Pancreas (tissue), 10 donors: Measurements from ENCODE around the gene TMCC2. TPM values are rescaled to one million over a fixed set of nuclear protein-coding genes. Genes with fewer than 3 reads are reported as not detected.

ENCODE experiments used
- ATAC-seq, 4 donors: fragments of 200-7000 bp; cut with Tn5 transposase; one replicate each; pipeline versions ENCODE4 v1.8.0 to v1.9.1; 2020; ENCODE audit warnings: mild to moderate bottlenecking in 4 of 4, moderate library complexity in 4 of 4
- DNase-seq, 6 donors: peaks; one replicate each; pipeline ENCODE4 v3.0.0-alpha.2; 2020
- FAIRE-seq: peaks from 2 replicates; lab custom pipeline; 2012; peaks lifted over from hg19 to GRCh38; lab: Jason Lieb, UNC
- H3K27ac ChIP-seq, 4 donors: fragments of 200-600 bp; sonication (generic); 1 replicate in 3 of 4; 2 replicates in 1 of 4; pipeline versions ENCODE4 v1.5.0 to v1.8.0; 2020
- H3K27me3 ChIP-seq, 4 donors: fragments of 200-600 bp; one replicate each; pipeline ENCODE4 v1.8.0; 2021
- H3K36me3 ChIP-seq, 3 donors: fragments of 200-600 bp; sonication (generic) in 1 of 3; one replicate each; pipeline versions ENCODE4 v1.5.0 to v1.8.0; 2020 to 2021
- H3K4me1 ChIP-seq, 3 donors: fragments of 200-600 bp; one replicate each; pipeline ENCODE4 v1.8.0; 2021
- H3K4me3 ChIP-seq, 4 donors: fragments of 200-600 bp; sonication (generic) in 2 of 4; one replicate each; pipeline versions ENCODE4 v1.5.0 to v1.8.0; 2020 to 2021
- H3K9me3 ChIP-seq, 4 donors: fragments of 200-600 bp; one replicate each; pipeline ENCODE4 v1.8.0; 2021
- CTCF ChIP-seq, 4 donors: fragments of 200-600 bp; sonication (generic) in 3 of 4; IDR thresholded peaks; one replicate each; pipeline versions ENCODE4 v1.5.0 to v1.8.0; 2021; ENCODE audit warnings: antibody characterized with exemption in 4 of 4
- WGBS, 2 donors: extraction: QIAGEN DNeasy Blood & Tissue Kit; methylation state at CpG; one replicate each; pipeline ENCODE4 v1.1.7; 2013; 5-methylcytosine and 5-hydroxymethylcytosine counted together
- intact Hi-C, 3 donors: fragments of 100-400 bp; cut with DNase I; formaldehyde crosslinking; loops; one replicate each; pipeline versions ENCODE4 v1.11.1 to v1.14.2; 2022
- polyA plus RNA-seq, 2 donors: library from polyadenylated mRNA; stranded (reverse); fragments of 200-250 nt; gene quantifications; one replicate each; pipeline ENCODE4 v1.2.3, GENCODE V29; 2013
- total RNA-seq, 6 donors: library from RNA; stranded (reverse); fragmentation: NEBNext Ultra II Directional in 4 of 6; extraction: Animal tissue kit (Norgen Biotek cat#: 25700) in 4 of 6; gene quantifications; one replicate each; pipeline versions ENCODE4 v1.2.1 to v1.2.4, GENCODE V29; 2021 to 2023
- donor health status: healthy with polysubstance abuse.
- donor health status: DM: no; HTN: no; CAD: no; lungs with moderate emphysema.
- donor health status: DM: no; HTN: no; CAD: no.
- donor health status: control.
- donor health status: control.
- donor health status: Bipolar disorder and iron deficiency.
- donor health status: DM: yes; HTN: yes; CAD: no.
- donor health status: DM: no; HTN: no; CAD: no.
- donor health status: DM: no; HTN: no; CAD: no.
- donor health status: DM: yes; HTN: yes; CAD: no.

The TMCC2 gene
- total and polyA plus RNA-seq, 8 donors = 0.55 to 4.3 (median 1.2) TPM

- WGBS, 2 donors = 55 to 61% methylated on average over 5 of the region's 5 CpGs
- DNase-seq = no peak
- peak in 1 of 4 donors; percentile 24 for ATAC-seq
- TF ChIP-seq CTCF (IDR thresholded peaks at IDR 0.05) = no peak
- Histone ChIP-seq H3K4me3 (no peak overlapping the region), H3K36me3 (no peaks in the 10 kb centered on the region), H3K9me3 (no peaks in the 10 kb centered on the region), H3K27ac (no peak overlapping the region), H3K27me3 (no peaks in the 10 kb centered on the region), H3K4me1 (no peaks in the 10 kb centered on the region)
- intact Hi-C loops = loop anchor here in 1 of 3 donors (5.0 kb wide), 1 partner anchor 270 kb away; no protein-coding TSS in a partner anchor
- no peak for FAIRE-seq
Observed at GRCh38 chr1:205261946-205262691, 34.4 kb downstream of the TMCC2 start.

- H3K27me3 ChIP-seq = no peaks in the 10 kb centered on the region
- H3K36me3 ChIP-seq = no peaks in the 10 kb centered on the region
- TF ChIP-seq CTCF (IDR thresholded peaks at IDR 0.05) = no peak
- no peaks in the 10 kb centered on the region for H3K4me1 ChIP-seq
- no peak overlapping the region for H3K4me3 ChIP-seq
- H3K9me3 ChIP-seq = no peaks in the 10 kb centered on the region
- WGBS, 2 donors = 69 to 73% methylated on average over 8 of the region's 8 CpGs
- DNase-seq = no peak
- no peak overlapping the region for H3K27ac ChIP-seq
- intact Hi-C loops = loop anchor here in 1 of 3 donors (5.0 kb wide), 1 partner anchor 270 kb away; no protein-coding TSS in a partner anchor
- FAIRE-seq = no peak
- ATAC-seq = no peak
Observed at GRCh38 chr1:205262731-205263171, 35.0 kb downstream of the TMCC2 start.

GRCh38 chr1:205263580-205264190 lies 35.9 kb downstream of the TMCC2 start:
- intact Hi-C loops = loop anchor here in 1 of 3 donors (5.0 kb wide), 1 partner anchor 271 kb away; no protein-coding TSS in a partner anchor
- WGBS, 2 donors = 66 to 81% methylated on average over 2 of the region's 2 CpGs
- ATAC-seq (no peak), DNase-seq (no peak), FAIRE-seq (no peak)
- no peaks in the 10 kb centered on the region for H3K27me3 ChIP-seq
- no peak overlapping the region for H3K27ac ChIP-seq
- no peaks in the 10 kb centered on the region for H3K36me3 ChIP-seq
- H3K4me3 ChIP-seq = no peak overlapping the region
- H3K9me3 ChIP-seq = no peaks in the 10 kb centered on the region
- no peak for TF ChIP-seq CTCF (IDR thresholded peaks at IDR 0.05)
- no peaks in the 10 kb centered on the region for H3K4me1 ChIP-seq

GRCh38 chr1:205266611-205267305 lies 39.0 kb downstream of the TMCC2 start:
- H3K27ac ChIP-seq = no peak overlapping the region
- no peaks in the 10 kb centered on the region for H3K4me1 ChIP-seq
- ATAC-seq (no peak), FAIRE-seq (no peak), DNase-seq (no peak)
- no peak overlapping the region for H3K4me3 ChIP-seq
- intact Hi-C loops = no loop called here
- no peaks in the 10 kb centered on the region for H3K27me3 ChIP-seq
- no peaks in the 10 kb centered on the region for H3K9me3 ChIP-seq
- no peaks in the 10 kb centered on the region for H3K36me3 ChIP-seq
- TF ChIP-seq CTCF (IDR thresholded peaks at IDR 0.05) = no peak
- WGBS, 2 donors = 72 to 79% methylated on average over 10 of the region's 10 CpGs
